Neural progenitor cell (in vitro differentiated cells): ENCODE measurements around the gene GPAM. TPM values are rescaled to one million over a fixed set of nuclear protein-coding genes. Genes with fewer than 3 reads are reported as not detected.

Experiments
- DNase-seq: peaks from one replicate; pipeline ENCODE4 v3.0.0-alpha.2; 2016; ENCODE audit warnings: low spot score
- H2AFZ ChIP-seq: fragments of 200-600 bp; sonication (generic); replicated peaks from 2 replicates; pipeline ENCODE4 v1.6.1; 2016; ENCODE audit warnings: antibody characterized with exemption
- H3F3A ChIP-seq: fragments of 200-600 bp; sonication (generic); 2 replicates; pipeline ENCODE4 v1.6.1; 2016; ENCODE audit warnings: antibody characterized with exemption, low read depth
- H3K27ac ChIP-seq: fragments of 200-600 bp; sonication (generic); 2 replicates; pipeline ENCODE4 v1.5.1; 2016; ENCODE audit warnings: mild to moderate bottlenecking
- H3K27me3 ChIP-seq: fragments of 200-600 bp; sonication (generic); 2 replicates; pipeline ENCODE4 v1.6.1; 2016; ENCODE audit warnings: mild to moderate bottlenecking, moderate library complexity
- H3K36me3 ChIP-seq: fragments of 200-600 bp; sonication (generic); 2 replicates; pipeline ENCODE4 v1.5.1; 2016
- H3K4me1 ChIP-seq: fragments of 200-600 bp; sonication (generic); 2 replicates; pipeline ENCODE4 v1.6.1; 2016; ENCODE audit warnings: mixed run types
- H3K4me2 ChIP-seq: fragments of 200-600 bp; sonication (generic); 2 replicates; pipeline ENCODE4 v1.6.1; 2016
- H3K4me3 ChIP-seq: fragments of 200-600 bp; sonication (generic); 2 replicates; pipeline ENCODE4 v1.5.1; 2016
- H3K79me2 ChIP-seq: fragments of 200-600 bp; sonication (generic); 2 replicates; pipeline ENCODE4 v1.6.1; 2016; ENCODE audit warnings: low read depth
- H3K9ac ChIP-seq: fragments of 200-600 bp; sonication (generic); 2 replicates; pipeline ENCODE4 v1.6.1; 2016
- H3K9me3 ChIP-seq: fragments of 200-600 bp; sonication (generic); 2 replicates; pipeline ENCODE4 v1.5.1; 2016; ENCODE audit warnings: low read depth
- H4K20me1 ChIP-seq: fragments of 200-600 bp; sonication (generic); 2 replicates; pipeline ENCODE4 v1.6.1; 2016; ENCODE audit warnings: low read depth
- H3K27ac Mint-ChIP-seq: 3 replicates; pipeline ENCODE4 v1.8.0; 2021; ENCODE audit warnings: mixed read lengths
- H3K27me3 Mint-ChIP-seq: 2 replicates; pipeline ENCODE4 v1.8.0; 2022; ENCODE audit warnings: low read depth, mild to moderate bottlenecking, inconsistent platforms, moderate library complexity, mixed read lengths; ENCODE audit not compliant: insufficient read depth
- H3K36me3 Mint-ChIP-seq: 3 replicates; pipeline ENCODE4 v1.8.0; 2021; ENCODE audit warnings: mixed read lengths
- H3K4me1 Mint-ChIP-seq: 3 replicates; pipeline ENCODE4 v1.8.0; 2021; ENCODE audit warnings: mixed read lengths
- H3K4me3 Mint-ChIP-seq: 3 replicates; pipeline ENCODE4 v1.8.0; 2021; ENCODE audit warnings: mild to moderate bottlenecking, moderate library complexity, mixed read lengths
- H3K9me3 Mint-ChIP-seq: 3 replicates; pipeline ENCODE4 v1.8.0; 2020; ENCODE audit warnings: mixed read lengths
- EZH2 ChIP-seq: fragments of 200-600 bp; sonication (generic); IDR thresholded peaks from 2 replicates; pipeline ENCODE4 v1.6.1; 2017; ENCODE audit warnings: antibody characterized with exemption, mild to moderate bottlenecking, moderate library complexity
- EZH2phosphoT487 ChIP-seq: fragments of 200-600 bp; sonication (generic); IDR thresholded peaks from 2 replicates; pipeline ENCODE4 v1.6.1; 2017; ENCODE audit warnings: antibody characterized with exemption
- total RNA-seq: library from RNA; depleted of rRNA; stranded (reverse); fragments of >200 nt; gene quantifications from 2 replicates; pipeline ENCODE4 v1.2.3, GENCODE V29; 2015; ENCODE audit warnings: low replicate concordance
- TF ChIP-seq, protein P1 (sequence below): fragments of 200-600 bp; sonication (generic); IDR thresholded peaks from 2 replicates; pipeline ENCODE4 v1.5.1; 2017; ENCODE audit warnings: antibody characterized with exemption, mild to moderate bottlenecking

Gene GPAM
- total RNA-seq, 1 donor from 2014 or later: 18.9 TPM

DNA sequence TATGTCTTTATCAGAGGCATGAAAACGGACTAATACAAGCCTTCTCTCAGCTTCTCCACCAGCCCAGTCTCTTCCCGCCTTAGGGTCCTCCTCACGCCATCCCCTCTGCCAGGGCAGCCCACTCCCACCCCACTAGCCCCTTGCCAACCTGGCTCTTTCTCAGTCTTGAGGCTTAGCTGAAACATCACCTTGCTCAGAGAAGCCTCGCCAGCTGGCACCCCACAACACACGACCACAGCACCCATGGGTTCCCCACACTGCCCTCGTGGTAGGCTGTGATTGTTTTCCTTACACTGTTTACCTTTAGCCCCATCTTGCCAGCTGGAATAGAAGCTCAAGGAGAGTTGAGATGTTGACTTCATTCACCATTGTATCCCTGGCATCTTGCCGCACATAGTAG, 44.4 kb downstream of the GPAM start:
- Mint-ChIP-seq H3K36me3 (no peaks in the 10 kb centered on the region), H3K27ac (no peak overlapping the region), H3K4me3 (no peak overlapping the region), H3K27me3 (peaks cover 5% of the 10 kb centered on the region), H3K9me3 (no peaks in the 10 kb centered on the region), H3K4me1 (no peaks in the 10 kb centered on the region)
- no peak overlapping the region for H3K4me2 ChIP-seq
- H4K20me1 ChIP-seq: no peaks in the 10 kb centered on the region
- no peak overlapping the region for H3K9ac ChIP-seq
- no peaks in the 10 kb centered on the region for H3K27me3 ChIP-seq
- TF ChIP-seq, protein P1, sequence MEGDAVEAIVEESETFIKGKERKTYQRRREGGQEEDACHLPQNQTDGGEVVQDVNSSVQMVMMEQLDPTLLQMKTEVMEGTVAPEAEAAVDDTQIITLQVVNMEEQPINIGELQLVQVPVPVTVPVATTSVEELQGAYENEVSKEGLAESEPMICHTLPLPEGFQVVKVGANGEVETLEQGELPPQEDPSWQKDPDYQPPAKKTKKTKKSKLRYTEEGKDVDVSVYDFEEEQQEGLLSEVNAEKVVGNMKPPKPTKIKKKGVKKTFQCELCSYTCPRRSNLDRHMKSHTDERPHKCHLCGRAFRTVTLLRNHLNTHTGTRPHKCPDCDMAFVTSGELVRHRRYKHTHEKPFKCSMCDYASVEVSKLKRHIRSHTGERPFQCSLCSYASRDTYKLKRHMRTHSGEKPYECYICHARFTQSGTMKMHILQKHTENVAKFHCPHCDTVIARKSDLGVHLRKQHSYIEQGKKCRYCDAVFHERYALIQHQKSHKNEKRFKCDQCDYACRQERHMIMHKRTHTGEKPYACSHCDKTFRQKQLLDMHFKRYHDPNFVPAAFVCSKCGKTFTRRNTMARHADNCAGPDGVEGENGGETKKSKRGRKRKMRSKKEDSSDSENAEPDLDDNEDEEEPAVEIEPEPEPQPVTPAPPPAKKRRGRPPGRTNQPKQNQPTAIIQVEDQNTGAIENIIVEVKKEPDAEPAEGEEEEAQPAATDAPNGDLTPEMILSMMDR: no peak
- no peak for TF ChIP-seq EZH2
- TF ChIP-seq EZH2phosphoT487: no peak
- H3K9me3 ChIP-seq: no peaks in the 10 kb centered on the region
- no peak overlapping the region for H2AFZ ChIP-seq
- H3F3A ChIP-seq: no peaks in the 10 kb centered on the region
- no peak overlapping the region for H3K4me3 ChIP-seq
- H3K27ac ChIP-seq: no peak overlapping the region
- H3K4me1 ChIP-seq: no peaks in the 10 kb centered on the region
- no peaks in the 10 kb centered on the region for H3K79me2 ChIP-seq
- no peaks in the 10 kb centered on the region for H3K36me3 ChIP-seq
- no peak for DNase-seq

DNA sequence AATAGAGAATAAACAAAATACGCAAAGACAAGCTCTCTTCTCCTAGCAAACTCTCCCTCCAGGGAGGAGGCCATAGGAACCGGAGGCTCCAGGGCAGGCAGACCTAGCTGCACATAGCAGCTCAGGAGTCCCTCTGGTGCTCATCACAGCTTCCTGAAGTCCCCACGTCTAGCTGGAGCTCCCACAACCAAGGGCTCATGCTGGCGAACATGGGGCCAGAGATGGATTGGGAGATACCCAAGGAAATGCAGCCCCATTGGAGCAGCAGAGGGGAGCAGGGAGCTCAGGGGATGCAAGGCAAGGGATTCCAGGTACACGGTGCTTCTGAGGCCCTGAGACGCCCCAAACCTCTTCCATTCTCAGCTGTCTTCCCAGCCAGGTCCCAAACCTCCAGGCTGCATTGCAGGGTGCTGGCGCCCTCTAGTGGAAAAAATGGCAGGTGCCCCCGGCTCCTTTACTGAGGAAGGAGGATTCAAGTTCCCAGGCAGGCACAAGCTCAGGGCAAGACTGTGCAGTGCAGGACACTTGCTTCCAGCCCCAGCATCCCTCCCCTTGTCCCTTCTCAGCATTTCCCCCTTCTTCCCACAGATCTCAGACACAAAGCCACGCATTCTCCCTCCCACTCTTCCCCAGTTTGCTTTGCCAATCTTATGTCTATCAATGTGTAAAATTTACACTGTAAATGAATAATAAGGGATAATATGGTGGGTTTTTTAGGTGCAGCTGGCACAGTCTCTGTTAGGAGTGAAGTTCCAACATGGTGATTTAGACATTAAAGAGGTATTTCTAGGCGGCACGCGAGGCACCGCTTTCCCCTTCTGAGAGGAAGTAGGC, 46.2 kb downstream of the GPAM start:
- Mint-ChIP-seq H3K27ac (no peak overlapping the region), H3K27me3 (peaks cover 9% of the 10 kb centered on the region), H3K36me3 (no peaks in the 10 kb centered on the region), H3K4me3 (no peak overlapping the region), H3K4me1 (peaks cover 10% of the 10 kb centered on the region), H3K9me3 (no peaks in the 10 kb centered on the region)
- H3K4me2 ChIP-seq: no peak overlapping the region
- no peaks in the 10 kb centered on the region for H3K27me3 ChIP-seq
- H3K4me1 ChIP-seq: no peaks in the 10 kb centered on the region
- no peak overlapping the region for H3K27ac ChIP-seq
- H3K9ac ChIP-seq: no peak overlapping the region
- peak overlapping the region; percentile 97 for H2AFZ ChIP-seq
- no peaks in the 10 kb centered on the region for H3K36me3 ChIP-seq
- peak; percentile 89 for DNase-seq
- no peaks in the 10 kb centered on the region for H3K9me3 ChIP-seq
- no peaks in the 10 kb centered on the region for H3F3A ChIP-seq
- no peak overlapping the region for H3K4me3 ChIP-seq
- H4K20me1 ChIP-seq: no peaks in the 10 kb centered on the region
- no peaks in the 10 kb centered on the region for H3K79me2 ChIP-seq
- TF ChIP-seq EZH2 (no peak), EZH2phosphoT487 (no peak)
- TF ChIP-seq, protein P1: peak; percentile 97

DNA sequence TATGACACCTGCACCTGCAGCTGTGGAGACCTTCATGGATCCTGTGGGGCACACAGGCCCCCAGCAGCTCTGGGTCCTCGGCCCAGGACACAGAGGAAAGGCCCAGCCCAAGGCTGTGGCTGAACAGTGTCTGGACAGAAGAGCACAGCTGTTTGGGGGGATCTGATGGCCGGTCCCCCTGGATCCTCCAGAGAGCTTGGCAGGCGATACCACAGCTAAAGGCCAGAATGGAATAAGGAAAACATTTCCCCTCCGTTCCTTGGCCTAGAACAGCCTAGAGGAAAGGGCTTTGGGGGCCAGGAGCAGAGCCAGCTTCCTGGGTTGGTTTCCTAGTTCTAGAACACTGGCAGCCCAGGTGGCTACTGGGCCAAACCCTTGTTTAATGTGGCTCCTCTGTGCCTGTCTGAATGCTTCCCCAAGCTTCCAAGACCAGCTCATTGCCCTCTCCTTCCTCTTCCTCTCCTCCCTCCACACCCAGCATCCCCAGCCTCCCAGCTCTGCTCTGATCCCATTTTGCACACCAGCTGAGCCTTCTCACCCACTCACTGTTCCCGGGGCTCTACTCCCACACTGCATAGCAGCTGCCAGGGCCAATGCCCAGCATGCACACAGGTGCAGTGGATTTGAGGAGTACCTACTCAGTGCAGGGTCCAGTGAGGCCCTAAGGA, 46.9 kb downstream of the GPAM start:
- Histone ChIP-seq H4K20me1 (no peaks in the 10 kb centered on the region), H3K4me3 (no peak overlapping the region), H3K9ac (no peak overlapping the region), H2AFZ (peak overlapping the region; percentile 97), H3K79me2 (no peaks in the 10 kb centered on the region), H3K4me1 (no peaks in the 10 kb centered on the region), H3K4me2 (no peak overlapping the region), H3K36me3 (no peaks in the 10 kb centered on the region), H3K27ac (no peak overlapping the region), H3F3A (no peaks in the 10 kb centered on the region), H3K9me3 (no peaks in the 10 kb centered on the region), H3K27me3 (no peaks in the 10 kb centered on the region)
- H3K27ac Mint-ChIP-seq: peak overlapping the region; percentile 3
- H3K36me3 Mint-ChIP-seq: no peaks in the 10 kb centered on the region
- DNase-seq: no peak
- H3K4me1 Mint-ChIP-seq: peaks cover 10% of the 10 kb centered on the region
- peaks cover 10% of the 10 kb centered on the region for H3K27me3 Mint-ChIP-seq
- H3K4me3 Mint-ChIP-seq: peak overlapping the region; percentile 59
- H3K9me3 Mint-ChIP-seq: no peaks in the 10 kb centered on the region
- no peak for TF ChIP-seq EZH2
- TF ChIP-seq, protein P1: no peak
- no peak for TF ChIP-seq EZH2phosphoT487
